K562 (cell line): ENCODE data around the gene GPC2. TPM values are rescaled to one million over a fixed set of nuclear protein-coding genes. Genes with fewer than 3 reads are reported as not detected.
A peak's percentile ranks its signal among the peaks of the same experiment; 100 is the strongest.

ENCODE experiments used
- ETV1 ChIP-seq: fragments of 450-650 bp; conservative IDR thresholded peaks from 2 replicates; pipeline ENCODE4 v1.6.1; 2016; ENCODE audit warnings: missing genetic modification characterization, control low read depth, low read depth, missing compliant biosample characterization
- FOXP1 ChIP-seq: sonication (generic); formaldehyde crosslinking; IDR thresholded peaks from 2 replicates; pipeline ENCODE4 v1.8.0; 2022; ENCODE audit warnings: mild to moderate bottlenecking, missing genetic modification reagents
- FUS ChIP-seq: fragments of 200-400 bp; formaldehyde crosslinking; optimal IDR thresholded peaks from 2 replicates; pipeline ENCODE3; 2017; ENCODE audit warnings: low read depth, low read length
- GATAD2A ChIP-seq: fragments of 450-650 bp; IDR thresholded peaks from 2 replicates; pipeline ENCODE4 v1.6.1; 2017
- GTF2A2 ChIP-seq: IDR thresholded peaks from 2 replicates; pipeline ENCODE4 v1.6.1; 2016; ENCODE audit warnings: mild to moderate bottlenecking, missing genetic modification characterization, missing compliant biosample characterization
- MED1 ChIP-seq: sonication (generic); formaldehyde crosslinking; IDR thresholded peaks from 2 replicates; pipeline ENCODE4 v1.8.1; 2023; ENCODE audit warnings: missing genetic modification reagents, borderline replicate concordance
- MTA1 ChIP-seq: fragments of 450-650 bp; IDR thresholded peaks from 2 replicates; pipeline ENCODE4 v1.6.1; 2017; ENCODE audit warnings: borderline replicate concordance
- MXI1 ChIP-seq: IDR thresholded peaks from 2 replicates; pipeline ENCODE4 v1.6.1; 2011; ENCODE audit warnings: low read depth, mild to moderate bottlenecking, improper control_type of control experiment, low read length
- NCOA2 ChIP-seq, 2 experiments: fragments of 450-650 bp; IDR thresholded peaks; 2 replicates each; pipeline ENCODE4 v1.6.1; 2018; ENCODE audit warnings: mild to moderate bottlenecking in 2 of 2, moderate library complexity in 1 of 2; ENCODE audit not compliant: partially characterized antibody in 2 of 2
- OTX1 ChIP-seq: fragments of 450-650 bp; formaldehyde crosslinking; IDR thresholded peaks from 2 replicates; pipeline ENCODE4 v1.4.0; 2022; ENCODE audit warnings: mild to moderate bottlenecking
- PHB ChIP-seq: fragments of 250-450 bp; sonication (Bioruptor Pico); IDR thresholded peaks from 2 replicates; pipeline ENCODE4 v1.5.0; 2021
- SMARCA4 ChIP-seq: fragments of 450-650 bp; IDR thresholded peaks from 2 replicates; pipeline ENCODE4 v1.6.1; 2016
- TBP ChIP-seq: optimal IDR thresholded peaks from 2 replicates; pipeline ENCODE3; 2011; ENCODE audit warnings: low read depth, low read length, improper control_type of control experiment
- TRIM24 ChIP-seq, 2 experiments: fragments of 450-650 bp; IDR thresholded peaks; 2 replicates each; pipeline ENCODE4 v1.6.1; 2016
- ZNF184 ChIP-seq: sonication (generic); formaldehyde crosslinking; IDR thresholded peaks from 2 replicates; pipeline ENCODE4 v1.5.0; 2020; ENCODE audit warnings: missing genetic modification reagents
- ZNF551 ChIP-seq: fragments of 250-450 bp; sonication (Bioruptor Pico); IDR thresholded peaks from 2 replicates; pipeline ENCODE4 v1.5.0; 2021; ENCODE audit warnings: mild to moderate bottlenecking, moderate library complexity
- polyA plus RNA-seq, 8 experiments: library from polyadenylated mRNA; depleted of rRNA in 4 of 8; stranded (reverse) in 5 of 8; unstranded in 3 of 8; fragments of >200 nt; fragmentation: Nextera tagmentation in 2 of 8; fragmentation: Illumina TruSeq in 1 of 8; extraction: Ambion mirVana in 2 of 8; extraction: Trizol in 1 of 8; gene quantifications; 2 replicates each; pipeline versions ENCODE4 v1.2.1 to v1.2.3, GENCODE V29; 2011 to 2014; ENCODE audit warnings: inconsistent platforms in 1 of 8, missing spikeins in 1 of 8
- total RNA-seq, 7 experiments: library from RNA; depleted of rRNA in 6 of 7; stranded (reverse); fragments of >200 nt in 6 of 7; fragmentation: Illumina TruSeq in 2 of 7; extraction: Trizol in 2 of 7; gene quantifications; 2 replicates each; pipeline versions ENCODE4 v1.2.1 to v1.2.3, GENCODE V29; 2011 to 2021; ENCODE audit warnings: low replicate concordance in 1 of 7
- TF ChIP-seq, protein P1 (sequence below): fragments of 450-650 bp; formaldehyde crosslinking; conservative IDR thresholded peaks from 2 replicates; pipeline ENCODE4 v1.4.0; 2022; ENCODE audit warnings: mild to moderate bottlenecking, missing genetic modification characterization
- TF ChIP-seq, protein P2 (sequence below): fragments of 450-650 bp; IDR thresholded peaks from one replicate; pipeline ENCODE4 v1.6.1; 2018; ENCODE audit warnings: mild to moderate bottlenecking, moderate library complexity; ENCODE audit not compliant: partially characterized antibody
- TF ChIP-seq, protein P3 (sequence below): sonication (generic); formaldehyde crosslinking; IDR thresholded peaks from 2 replicates; pipeline ENCODE4 v1.8.0; 2023; ENCODE audit warnings: mild to moderate bottlenecking, missing genetic modification reagents
- TF ChIP-seq, protein P4 (sequence below): sonication (generic); formaldehyde crosslinking; IDR thresholded peaks from 2 replicates; pipeline ENCODE4 v1.8.0; 2022; ENCODE audit warnings: mild to moderate bottlenecking, low read depth, missing genetic modification reagents
- TF ChIP-seq, protein P5 (sequence below): fragments of 450-650 bp; formaldehyde crosslinking; IDR thresholded peaks from 2 replicates; pipeline ENCODE4 v1.4.0; 2020; ENCODE audit warnings: mild to moderate bottlenecking
- TF ChIP-seq, protein P6 (sequence below): fragments of 250-450 bp; sonication (Bioruptor Pico); IDR thresholded peaks from 2 replicates; pipeline ENCODE4 v1.4.0; 2020; ENCODE audit warnings: borderline replicate concordance

GPC2 gene
- total and polyA plus RNA-seq, 9 of the 15 experiments (the other 6 are each of a cell fraction or from before 2014, with no cell fraction given), result 0.06 to 7.7 (median 1.4) TPM; not detected in 1

DNA sequence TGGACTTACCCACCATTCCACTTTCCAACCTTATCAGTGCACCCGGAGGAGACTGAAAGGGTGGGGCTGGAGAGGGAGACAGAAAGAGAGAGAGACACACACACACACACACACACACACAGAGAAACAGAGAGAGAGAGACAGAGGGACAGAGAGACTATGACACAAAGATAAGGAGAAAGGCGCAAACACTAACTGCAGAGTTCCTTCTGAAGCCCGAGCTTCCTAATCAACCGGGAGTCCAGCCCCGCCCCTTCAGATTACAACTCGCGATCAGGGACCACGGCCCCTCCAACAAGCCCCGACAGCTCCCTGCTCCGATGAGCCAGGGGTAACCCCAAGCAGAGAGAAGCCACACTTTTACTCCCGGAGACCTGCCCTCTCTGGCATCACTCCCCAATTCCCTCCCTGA is 9.3 kb downstream of the GPC2 start (continued):
- TF ChIP-seq, protein P1, sequence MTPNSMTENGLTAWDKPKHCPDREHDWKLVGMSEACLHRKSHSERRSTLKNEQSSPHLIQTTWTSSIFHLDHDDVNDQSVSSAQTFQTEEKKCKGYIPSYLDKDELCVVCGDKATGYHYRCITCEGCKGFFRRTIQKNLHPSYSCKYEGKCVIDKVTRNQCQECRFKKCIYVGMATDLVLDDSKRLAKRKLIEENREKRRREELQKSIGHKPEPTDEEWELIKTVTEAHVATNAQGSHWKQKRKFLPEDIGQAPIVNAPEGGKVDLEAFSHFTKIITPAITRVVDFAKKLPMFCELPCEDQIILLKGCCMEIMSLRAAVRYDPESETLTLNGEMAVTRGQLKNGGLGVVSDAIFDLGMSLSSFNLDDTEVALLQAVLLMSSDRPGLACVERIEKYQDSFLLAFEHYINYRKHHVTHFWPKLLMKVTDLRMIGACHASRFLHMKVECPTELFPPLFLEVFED (CRISPR knock-in tag), result peak; percentile 85; the same call in 1 of the 2 replicates
- TF ChIP-seq GTF2A2 (tag), result no peak
- TF ChIP-seq NCOA2 (IDR thresholded peaks at IDR 0.05; ENCODE audit: partially characterized antibody in 2 of 2), result no peak
- TF ChIP-seq, protein P2, sequence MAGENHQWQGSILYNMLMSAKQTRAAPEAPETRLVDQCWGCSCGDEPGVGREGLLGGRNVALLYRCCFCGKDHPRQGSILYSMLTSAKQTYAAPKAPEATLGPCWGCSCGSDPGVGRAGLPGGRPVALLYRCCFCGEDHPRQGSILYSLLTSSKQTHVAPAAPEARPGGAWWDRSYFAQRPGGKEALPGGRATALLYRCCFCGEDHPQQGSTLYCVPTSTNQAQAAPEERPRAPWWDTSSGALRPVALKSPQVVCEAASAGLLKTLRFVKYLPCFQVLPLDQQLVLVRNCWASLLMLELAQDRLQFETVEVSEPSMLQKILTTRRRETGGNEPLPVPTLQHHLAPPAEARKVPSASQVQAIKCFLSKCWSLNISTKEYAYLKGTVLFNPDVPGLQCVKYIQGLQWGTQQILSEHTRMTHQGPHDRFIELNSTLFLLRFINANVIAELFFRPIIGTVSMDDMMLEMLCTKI, result no peak
- TF ChIP-seq TRIM24 (IDR thresholded peaks at IDR 0.05), result peak; percentile 69 to 86
- TF ChIP-seq MED1 (CRISPR knock-in tag), result no peak
- TF ChIP-seq TBP, result no peak
- no peak for TF ChIP-seq FUS
- peak; percentile 96 for TF ChIP-seq OTX1 (CRISPR knock-in tag)
- peak; percentile 96 for TF ChIP-seq SMARCA4
- no peak for TF ChIP-seq ZNF551 (CRISPR knock-in tag)
- TF ChIP-seq, protein P3, sequence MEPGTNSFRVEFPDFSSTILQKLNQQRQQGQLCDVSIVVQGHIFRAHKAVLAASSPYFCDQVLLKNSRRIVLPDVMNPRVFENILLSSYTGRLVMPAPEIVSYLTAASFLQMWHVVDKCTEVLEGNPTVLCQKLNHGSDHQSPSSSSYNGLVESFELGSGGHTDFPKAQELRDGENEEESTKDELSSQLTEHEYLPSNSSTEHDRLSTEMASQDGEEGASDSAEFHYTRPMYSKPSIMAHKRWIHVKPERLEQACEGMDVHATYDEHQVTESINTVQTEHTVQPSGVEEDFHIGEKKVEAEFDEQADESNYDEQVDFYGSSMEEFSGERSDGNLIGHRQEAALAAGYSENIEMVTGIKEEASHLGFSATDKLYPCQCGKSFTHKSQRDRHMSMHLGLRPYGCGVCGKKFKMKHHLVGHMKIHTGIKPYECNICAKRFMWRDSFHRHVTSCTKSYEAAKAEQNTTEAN (CRISPR knock-in tag), result no peak
- peak; percentile 83 for TF ChIP-seq FOXP1 (CRISPR knock-in tag)
- TF ChIP-seq MXI1, result no peak
- no peak for TF ChIP-seq ETV1 (tag)
- TF ChIP-seq, protein P4, sequence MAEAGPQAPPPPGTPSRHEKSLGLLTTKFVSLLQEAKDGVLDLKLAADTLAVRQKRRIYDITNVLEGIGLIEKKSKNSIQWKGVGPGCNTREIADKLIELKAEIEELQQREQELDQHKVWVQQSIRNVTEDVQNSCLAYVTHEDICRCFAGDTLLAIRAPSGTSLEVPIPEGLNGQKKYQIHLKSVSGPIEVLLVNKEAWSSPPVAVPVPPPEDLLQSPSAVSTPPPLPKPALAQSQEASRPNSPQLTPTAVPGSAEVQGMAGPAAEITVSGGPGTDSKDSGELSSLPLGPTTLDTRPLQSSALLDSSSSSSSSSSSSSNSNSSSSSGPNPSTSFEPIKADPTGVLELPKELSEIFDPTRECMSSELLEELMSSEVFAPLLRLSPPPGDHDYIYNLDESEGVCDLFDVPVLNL (CRISPR knock-in tag), result no peak
- TF ChIP-seq, protein P5, sequence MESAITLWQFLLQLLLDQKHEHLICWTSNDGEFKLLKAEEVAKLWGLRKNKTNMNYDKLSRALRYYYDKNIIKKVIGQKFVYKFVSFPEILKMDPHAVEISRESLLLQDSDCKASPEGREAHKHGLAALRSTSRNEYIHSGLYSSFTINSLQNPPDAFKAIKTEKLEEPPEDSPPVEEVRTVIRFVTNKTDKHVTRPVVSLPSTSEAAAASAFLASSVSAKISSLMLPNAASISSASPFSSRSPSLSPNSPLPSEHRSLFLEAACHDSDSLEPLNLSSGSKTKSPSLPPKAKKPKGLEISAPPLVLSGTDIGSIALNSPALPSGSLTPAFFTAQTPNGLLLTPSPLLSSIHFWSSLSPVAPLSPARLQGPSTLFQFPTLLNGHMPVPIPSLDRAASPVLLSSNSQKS, result no peak
- TF ChIP-seq MTA1, result peak; percentile 93
- no peak for TF ChIP-seq PHB (CRISPR knock-in tag)
- no peak for TF ChIP-seq ZNF184 (CRISPR knock-in tag)
- TF ChIP-seq, protein P6, sequence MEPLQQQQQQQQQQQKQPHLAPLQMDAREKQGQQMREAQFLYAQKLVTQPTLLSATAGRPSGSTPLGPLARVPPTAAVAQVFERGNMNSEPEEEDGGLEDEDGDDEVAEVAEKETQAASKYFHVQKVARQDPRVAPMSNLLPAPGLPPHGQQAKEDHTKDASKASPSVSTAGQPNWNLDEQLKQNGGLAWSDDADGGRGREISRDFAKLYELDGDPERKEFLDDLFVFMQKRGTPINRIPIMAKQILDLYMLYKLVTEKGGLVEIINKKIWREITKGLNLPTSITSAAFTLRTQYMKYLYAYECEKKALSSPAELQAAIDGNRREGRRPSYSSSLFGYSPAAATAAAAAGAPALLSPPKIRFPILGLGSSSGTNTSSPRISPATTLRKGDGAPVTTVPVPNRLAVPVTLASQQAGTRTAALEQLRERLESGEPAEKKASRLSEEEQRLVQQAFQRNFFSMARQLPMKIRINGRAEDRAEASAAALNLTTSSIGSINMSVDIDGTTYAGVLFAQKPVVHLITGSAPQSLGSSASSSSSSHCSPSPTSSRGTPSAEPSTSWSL (CRISPR knock-in tag), result no peak
- peak; percentile 100 for TF ChIP-seq GATAD2A
